Inflammatory macrophage (primary cell): ENCODE results near the gene CCDC106.

Source experiments
- DNase-seq, 2 donors: peaks; one replicate each; pipeline ENCODE4 v3.0.0-alpha.2; 2020 to 2022

The CCDC106 gene

GRCh38 chr19:55670280-55671053 lies 22.5 kb downstream of the CCDC106 start:
- no peak for DNase-seq

- DNase-seq, result no peak
Observed at GRCh38 chr19:55671054-55671378, 23.0 kb downstream of the CCDC106 start.

- no peak for DNase-seq
Observed at GRCh38 chr19:55672418-55672817, 24.4 kb downstream of the CCDC106 start.

DNA sequence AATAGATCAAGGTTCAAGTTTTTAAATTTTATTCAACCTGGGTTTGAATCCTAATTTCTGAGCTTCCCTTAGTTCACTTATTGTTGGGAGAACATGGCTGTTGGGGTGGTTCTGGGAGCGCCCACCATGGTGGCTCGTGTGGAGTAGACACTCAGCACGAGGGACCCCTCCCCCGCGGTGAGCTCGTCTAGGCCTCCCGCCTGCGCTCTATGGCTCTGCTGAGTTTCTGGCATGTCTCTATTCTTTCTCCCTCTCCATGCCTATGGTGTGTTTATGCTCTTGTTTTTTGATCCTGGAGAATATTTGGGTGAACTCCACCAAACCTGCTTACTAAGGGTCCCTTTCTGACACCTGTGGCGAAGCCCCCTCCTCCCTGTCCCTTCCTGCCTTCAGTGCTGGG lies 25.5 kb downstream of the CCDC106 start:
- DNase-seq, result no peak

DNA sequence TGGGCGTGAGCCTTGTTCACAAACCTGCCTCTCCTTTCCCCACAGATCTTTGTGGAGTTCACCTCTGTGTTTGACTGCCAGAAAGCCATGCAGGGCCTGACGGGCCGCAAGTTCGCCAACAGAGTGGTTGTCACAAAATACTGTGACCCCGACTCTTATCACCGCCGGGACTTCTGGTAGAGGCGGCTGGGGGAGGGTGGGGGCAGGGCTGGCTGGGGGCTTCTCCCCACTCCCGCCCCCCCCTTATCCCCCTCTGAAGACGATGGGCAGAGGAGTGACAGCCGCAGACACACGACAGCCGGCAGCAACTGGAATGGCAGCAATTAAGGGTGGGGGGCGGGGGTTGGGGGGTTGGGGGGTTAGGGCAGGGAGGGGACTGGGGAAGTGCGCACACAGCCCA lies 25.9 kb downstream of the CCDC106 start:
- no peak for DNase-seq

DNA sequence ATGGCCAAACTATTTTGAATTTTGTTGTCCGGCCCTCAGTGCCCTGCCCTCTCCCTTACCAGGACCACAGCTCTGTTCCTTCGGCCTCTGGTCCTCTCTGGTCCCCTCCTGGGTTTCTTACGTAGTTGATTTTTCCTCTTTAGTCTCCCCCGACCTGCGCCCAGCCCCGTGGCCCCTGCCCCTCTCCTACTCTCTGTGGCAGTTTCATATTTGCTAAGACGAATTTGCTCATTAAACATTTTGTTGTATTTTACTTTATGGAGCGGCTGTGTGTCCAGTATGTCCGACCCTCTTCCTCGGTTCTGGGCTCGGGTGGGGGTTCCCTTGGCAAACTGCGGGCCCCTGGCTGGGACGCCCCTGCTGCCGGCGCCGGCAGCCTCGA lies 26.4 kb downstream of the CCDC106 start:
- no peak for DNase-seq

- peak; percentile 96 to 97 for DNase-seq
Observed at GRCh38 chr19:55674841-55675660, 27.0 kb downstream of the CCDC106 start, which contains the start of gene EPN1. TSS of gene EPN1 (plus strand) at chr19:55675226. CDS start at chr19:55678628, 3,402 bp downstream.

GRCh38 chr19:55675661-55676354 lies 27.8 kb downstream of the CCDC106 start:
- DNase-seq, result no peak

DNA sequence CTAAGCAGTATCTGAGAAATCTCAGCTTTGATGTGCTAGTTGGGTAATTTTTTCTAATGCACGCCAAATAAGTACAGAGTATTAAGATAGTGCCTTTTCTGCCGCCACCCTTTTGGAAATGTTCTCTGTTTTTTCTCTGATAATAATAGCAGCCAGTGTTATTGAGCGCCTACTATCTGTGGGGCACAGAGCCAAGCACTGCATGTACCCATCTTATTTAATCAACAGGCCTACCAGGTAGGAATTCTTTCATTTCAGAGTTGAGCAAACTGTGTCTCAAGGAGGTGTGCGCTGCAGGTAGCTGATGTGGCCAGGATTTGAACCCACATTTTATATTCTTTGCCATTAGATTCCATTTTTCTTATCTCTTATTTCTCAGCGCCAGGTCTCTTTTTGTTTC lies 28.4 kb downstream of the CCDC106 start:
- no peak for DNase-seq

DNA sequence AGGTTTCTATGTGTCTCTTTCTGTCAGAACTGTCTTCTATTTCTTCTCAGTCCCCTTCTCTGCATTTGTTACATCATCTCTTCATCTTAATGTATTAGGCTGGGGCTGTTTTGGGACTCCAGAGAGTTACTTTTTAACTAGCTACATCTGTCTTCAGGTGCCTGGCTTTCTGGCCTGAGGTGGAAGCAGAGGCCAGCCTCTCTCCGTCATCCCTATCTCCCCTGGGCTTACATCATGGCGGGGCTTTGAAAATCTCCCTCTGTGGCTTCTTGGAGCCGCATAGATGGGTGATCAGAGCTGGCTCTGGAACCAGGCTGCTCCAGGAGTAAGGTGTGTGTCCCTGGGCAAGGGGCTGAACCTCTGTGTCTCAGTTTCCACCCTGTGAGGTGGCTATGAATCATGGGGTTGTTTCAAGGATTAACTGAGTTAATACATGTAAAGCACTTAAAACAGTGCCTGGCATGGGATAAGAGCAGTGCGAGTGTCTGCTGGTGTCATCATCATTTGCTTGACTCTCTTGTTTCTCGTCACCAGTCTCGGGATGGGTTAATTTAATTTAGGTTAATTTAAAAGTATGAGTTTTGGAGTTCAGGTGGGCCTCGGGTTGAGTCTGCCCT lies 29.0 kb downstream of the CCDC106 start:
- no peak for DNase-seq

DNA sequence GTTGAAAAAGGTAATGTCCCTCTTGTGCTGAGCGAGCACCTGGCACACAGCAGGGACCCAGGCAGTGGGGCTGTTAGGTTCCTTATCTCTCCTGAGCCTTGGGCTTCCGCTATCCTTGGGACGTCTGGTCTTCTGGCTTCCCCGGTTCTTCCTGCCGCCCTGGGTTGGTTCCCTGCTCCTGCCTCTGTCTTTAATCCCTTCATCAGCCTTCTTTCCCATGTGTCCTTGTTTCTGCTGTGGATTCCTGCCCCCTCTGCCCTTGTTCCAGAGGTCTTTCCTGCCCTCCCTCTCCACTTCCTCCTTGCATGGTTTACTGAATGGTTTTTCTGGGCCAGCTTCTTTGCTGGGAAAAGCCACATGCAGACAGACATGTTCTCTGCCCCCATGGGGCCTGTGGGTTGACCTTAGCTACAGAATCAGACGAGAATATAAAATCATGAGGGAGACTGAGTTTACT lies 29.6 kb downstream of the CCDC106 start:
- DNase-seq, result no peak

DNA sequence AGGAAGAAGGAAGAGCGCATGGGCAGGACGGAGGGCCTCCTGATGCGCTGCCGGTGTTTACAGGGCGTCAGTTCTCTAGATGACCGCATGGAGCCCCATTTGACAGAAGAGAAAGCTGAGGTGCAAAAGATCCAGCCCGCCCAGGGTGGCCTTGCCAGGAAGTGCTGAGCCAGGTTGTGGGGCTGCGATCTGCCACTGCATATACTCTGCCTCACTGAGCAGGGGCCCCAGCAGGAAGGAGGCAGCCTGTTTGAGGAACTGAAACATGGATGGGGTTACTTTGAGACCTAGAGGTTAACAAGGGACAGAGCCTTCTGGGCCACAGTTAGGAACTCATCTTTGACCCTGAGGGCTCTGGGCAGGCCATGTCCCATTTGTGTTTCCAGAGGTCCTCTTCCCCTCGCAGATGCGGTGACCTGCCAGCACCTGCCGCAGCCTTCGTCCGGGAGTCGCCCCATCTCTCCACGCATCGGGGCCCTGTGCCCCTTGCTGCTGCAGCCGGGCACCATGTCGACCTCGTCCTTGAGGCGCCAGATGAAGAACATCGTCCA lies 30.2 kb downstream of the CCDC106 start:
- peak; percentile 76 to 85 for DNase-seq

- DNase-seq, result no peak
Observed at GRCh38 chr19:55679343-55680257, 31.6 kb downstream of the CCDC106 start.

- DNase-seq, result no peak
Observed at GRCh38 chr19:55680339-55681130, 32.5 kb downstream of the CCDC106 start.

DNA sequence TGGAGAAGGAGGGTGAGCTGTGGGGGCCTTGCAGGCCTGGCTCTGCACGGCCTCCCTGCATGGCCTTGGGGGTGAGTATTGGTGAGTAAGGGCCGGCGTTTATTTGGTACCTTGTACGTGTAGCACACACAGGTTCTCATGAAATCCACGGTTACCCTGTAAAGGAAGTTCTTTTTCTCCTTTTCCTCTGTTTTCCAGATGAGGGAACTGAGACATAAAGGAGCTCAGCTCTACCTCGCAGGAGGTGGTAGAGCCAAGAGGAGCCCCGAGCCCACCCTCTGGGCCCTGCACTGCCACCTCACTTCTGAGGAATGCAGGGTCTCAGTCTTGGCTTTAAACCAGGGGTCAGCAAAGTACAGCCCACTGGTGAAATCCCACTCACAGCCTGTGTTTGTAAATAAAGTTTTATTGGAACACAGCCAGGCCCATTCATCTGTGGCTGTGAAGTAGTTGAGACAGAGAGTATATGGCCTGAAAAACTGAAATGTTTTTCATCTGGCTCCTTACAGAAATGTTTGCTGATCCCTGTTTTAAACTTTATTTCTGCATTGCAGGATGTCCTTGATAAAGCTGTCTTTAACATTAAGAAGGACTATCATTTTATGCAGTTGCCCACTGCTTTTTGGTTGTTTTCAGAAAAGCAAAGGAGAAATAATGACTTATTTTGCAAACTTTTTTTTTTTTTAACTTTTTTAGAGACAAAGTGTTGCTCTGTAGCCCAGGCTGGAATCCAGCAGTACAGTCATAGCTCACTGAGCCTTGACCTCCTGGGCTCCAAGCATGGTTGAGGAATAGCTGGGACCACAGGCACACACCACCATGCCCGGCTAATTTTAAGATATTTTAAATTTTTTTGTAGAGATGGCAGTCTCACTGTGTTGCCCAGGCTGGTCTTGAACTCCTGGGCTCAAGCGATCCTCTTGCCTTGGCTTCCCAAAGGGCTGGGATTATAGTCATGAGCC lies 33.4 kb downstream of the CCDC106 start:
- no peak for DNase-seq

DNA sequence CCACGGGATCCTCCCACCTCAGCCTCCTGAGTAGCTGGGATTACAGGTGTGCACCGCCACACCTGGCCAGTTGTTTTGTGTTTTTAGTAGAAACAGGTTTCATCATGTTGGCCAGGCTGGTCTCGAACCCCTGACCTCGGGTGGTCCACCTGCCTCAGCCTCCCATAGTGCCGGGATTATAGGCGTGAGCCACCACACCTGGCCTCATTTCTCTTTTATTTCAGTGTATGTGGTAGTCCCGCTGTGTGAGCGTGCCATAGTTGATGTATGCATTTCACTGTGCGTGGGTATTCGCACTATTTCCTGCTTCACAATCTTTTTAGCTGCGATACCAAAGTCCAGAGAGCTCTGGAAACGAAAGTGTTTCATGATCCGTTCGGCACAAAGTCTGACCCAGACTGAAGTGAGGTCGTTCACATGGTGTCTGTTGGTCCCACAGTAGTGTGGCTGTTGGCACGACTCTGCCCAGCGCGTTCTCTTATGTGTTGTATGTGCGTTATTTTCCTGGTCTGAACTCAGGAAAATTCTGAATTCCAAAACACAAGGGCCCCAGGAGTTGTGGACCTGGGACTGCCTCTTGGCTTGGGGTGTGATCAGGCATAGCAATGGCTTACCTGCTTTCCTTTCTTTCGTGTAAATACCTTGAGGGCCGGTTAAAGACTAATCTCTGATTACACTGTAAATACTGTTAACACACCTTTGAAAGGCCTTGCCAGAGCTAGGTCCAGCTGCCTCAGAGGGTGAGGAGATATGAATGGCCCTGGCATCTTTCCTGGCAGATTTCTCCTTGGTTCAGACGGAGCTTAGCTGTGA lies 35.6 kb downstream of the CCDC106 start:
- no peak for DNase-seq

GRCh38 chr19:55684946-55685681 lies 37.1 kb downstream of the CCDC106 start:
- no peak for DNase-seq

DNA sequence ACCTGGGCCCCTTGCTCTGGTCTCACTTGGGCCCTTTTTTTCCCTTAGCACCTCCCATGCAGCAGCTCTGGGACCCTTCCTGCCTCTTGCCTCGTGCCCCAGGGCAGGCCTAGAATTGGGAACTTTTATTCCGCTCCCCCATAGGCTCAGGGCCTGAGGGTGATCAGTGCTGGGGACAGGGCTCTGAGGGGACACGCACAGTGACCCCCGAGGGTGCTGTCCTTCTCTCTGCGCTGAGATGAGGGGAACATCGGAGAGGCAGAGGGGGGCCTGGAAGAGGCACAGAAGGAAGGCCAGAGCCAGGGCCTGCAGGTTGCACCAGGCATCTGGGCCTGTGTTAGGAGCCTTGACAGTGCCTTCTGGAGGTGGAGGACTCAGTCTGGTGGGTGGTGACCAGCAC lies 37.8 kb downstream of the CCDC106 start:
- DNase-seq, result no peak
